ENCODE data around the gene MYO18B.

- TF ChIP-seq TOX (CRISPR knock-in tag; IDR thresholded peaks at IDR 0.05; ENCODE audit: borderline replicate concordance) (no peak), GLIS3 (CRISPR knock-in tag; IDR thresholded peaks at IDR 0.05) (no peak), RARB (CRISPR knock-in tag; IDR thresholded peaks at IDR 0.05) (no peak), ZFP3 (CRISPR knock-in tag; IDR thresholded peaks at IDR 0.05) (no peak), ESRRG (CRISPR knock-in tag; IDR thresholded peaks at IDR 0.05) (no peak)
Measured at GRCh38 chr22:25818541-25818940, 76.6 kb downstream of the MYO18B start.
